HepG2 (cell line): ENCODE results near the gene IPPK. TPM values are rescaled to one million over a fixed set of nuclear protein-coding genes. Genes with fewer than 3 reads are reported as not detected.

Source experiments
- AGO2 ChIP-seq: fragments of 200-400 bp; formaldehyde crosslinking; optimal IDR thresholded peaks from 2 replicates; pipeline ENCODE3; 2017; ENCODE audit warnings: mild to moderate bottlenecking, low read depth, low read length, moderate library complexity
- BCL6 ChIP-seq: IDR thresholded peaks from 2 replicates; pipeline ENCODE4 v1.6.1; 2016; ENCODE audit warnings: missing genetic modification reagents, missing compliant biosample characterization
- CEBPB ChIP-seq: IDR thresholded peaks from 2 replicates; pipeline ENCODE4 v1.6.1; 2011; ENCODE audit warnings: low read depth, low read length, improper control_type of control experiment, borderline replicate concordance
- GATA4 ChIP-seq: sonication (generic); IDR thresholded peaks from 2 replicates; pipeline ENCODE4 v1.6.1; 2016; ENCODE audit warnings: antibody characterized with exemption, low read depth, borderline replicate concordance
- HMG20A ChIP-seq: IDR thresholded peaks from 2 replicates; pipeline ENCODE4 v1.6.1; 2016; ENCODE audit warnings: borderline replicate concordance
- IRF2 ChIP-seq: IDR thresholded peaks from 2 replicates; pipeline ENCODE4 v1.6.1; 2018; ENCODE audit warnings: missing genetic modification reagents, missing compliant biosample characterization
- MED1 ChIP-seq: sonication (generic); formaldehyde crosslinking; IDR thresholded peaks from 2 replicates; pipeline ENCODE4 v1.4.0; 2020; ENCODE audit warnings: missing genetic modification reagents
- SRY ChIP-seq: sonication (generic); formaldehyde crosslinking; IDR thresholded peaks from 2 replicates; pipeline ENCODE4 v1.8.0; 2022; ENCODE audit warnings: mild to moderate bottlenecking, missing genetic modification reagents
- STAG1 ChIP-seq: sonication (generic); formaldehyde crosslinking; IDR thresholded peaks from 2 replicates; pipeline ENCODE4 v1.4.0; 2020; ENCODE audit warnings: missing genetic modification reagents
- ZNF350 ChIP-seq: sonication (generic); formaldehyde crosslinking; IDR thresholded peaks from 2 replicates; pipeline ENCODE4 v1.4.0; 2020; ENCODE audit warnings: mild to moderate bottlenecking, low read depth, missing genetic modification reagents, borderline replicate concordance
- ZNF607 ChIP-seq: sonication (generic); formaldehyde crosslinking; IDR thresholded peaks from 2 replicates; pipeline ENCODE4 v1.5.1; 2020; ENCODE audit warnings: missing genetic modification reagents, mild to moderate bottlenecking, borderline replicate concordance
- ZNF746 ChIP-seq: sonication (generic); formaldehyde crosslinking; IDR thresholded peaks from 2 replicates; pipeline ENCODE4 v1.8.0; 2022; ENCODE audit warnings: mild to moderate bottlenecking, missing genetic modification reagents
- ZNF780A ChIP-seq: sonication (generic); formaldehyde crosslinking; IDR thresholded peaks from 2 replicates; pipeline ENCODE4 v1.8.0; 2022; ENCODE audit warnings: mild to moderate bottlenecking, missing genetic modification reagents, moderate library complexity
- polyA plus RNA-seq, 8 experiments: library from polyadenylated mRNA; depleted of rRNA in 3 of 8; stranded (reverse) in 7 of 8; unstranded in 1 of 8; fragments of >200 nt; fragmentation: Illumina TruSeq in 4 of 8; extraction: Trizol in 4 of 8; gene quantifications; 2 replicates each; pipeline versions ENCODE4 v1.2.1 to v1.2.3, GENCODE V29; 2011 to 2016; ENCODE audit warnings: low read depth in 4 of 8, missing spikeins in 1 of 8, mixed read lengths in 1 of 8; ENCODE audit not compliant: insufficient read depth in 1 of 8
- total RNA-seq, 5 experiments: library from RNA; depleted of rRNA; stranded (reverse); fragments of >200 nt; fragmentation: Illumina TruSeq; extraction: Trizol; gene quantifications; 2 replicates each; pipeline ENCODE4 v1.2.3, GENCODE V29; 2016; ENCODE audit warnings: low read depth in 1 of 5
- TF ChIP-seq, protein P1 (sequence below): sonication (generic); formaldehyde crosslinking; IDR thresholded peaks from 2 replicates; pipeline ENCODE4 v1.4.0; 2020; ENCODE audit warnings: low read depth, missing genetic modification reagents
- TF ChIP-seq, protein P2 (sequence below): sonication (generic); formaldehyde crosslinking; IDR thresholded peaks from 2 replicates; pipeline ENCODE4 v1.5.1; 2020; ENCODE audit warnings: mild to moderate bottlenecking, missing genetic modification reagents
- TF ChIP-seq, protein P3 (sequence below): sonication (generic); formaldehyde crosslinking; IDR thresholded peaks from 2 replicates; pipeline ENCODE4 v1.4.0; 2020; ENCODE audit warnings: missing genetic modification reagents
- TF ChIP-seq, protein P4 (sequence below): IDR thresholded peaks from 2 replicates; pipeline ENCODE4 v1.4.0; 2020; ENCODE audit warnings: mild to moderate bottlenecking, missing genetic modification reagents

Gene IPPK
- total and polyA plus RNA-seq, 2 of the 13 experiments (the other 11 are each of a cell fraction or from before 2014, with no cell fraction given), result 9.9 to 14.1 TPM

DNA sequence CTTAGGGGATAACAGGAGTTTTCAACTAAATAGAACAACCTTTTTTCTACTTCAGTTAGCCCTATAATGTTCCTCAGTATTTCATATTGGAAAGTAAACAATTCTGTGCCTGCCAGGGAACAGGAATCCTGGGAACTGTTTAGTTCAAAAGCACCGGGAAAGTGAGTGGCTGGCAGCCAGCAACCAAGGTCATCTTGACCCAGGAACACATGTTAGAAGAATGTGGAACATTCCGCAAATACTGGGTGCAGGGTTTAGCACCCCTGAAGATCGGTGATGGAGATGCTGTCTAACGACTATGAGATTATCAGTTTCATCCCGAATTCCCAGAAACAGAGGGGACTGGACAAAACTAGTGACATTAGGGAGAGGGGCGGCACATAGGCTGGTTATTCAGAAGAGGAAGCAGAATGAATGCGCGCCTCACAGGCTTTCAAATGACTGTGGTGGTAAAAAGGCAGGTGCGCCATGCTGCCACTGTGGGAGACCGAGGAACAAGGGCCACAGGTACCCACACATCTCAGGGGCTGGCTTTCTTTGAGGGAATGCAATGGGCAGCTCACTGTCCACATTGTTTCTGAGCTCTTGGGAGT, 51.2 kb downstream of the IPPK start (continued):
- TF ChIP-seq, protein P1, sequence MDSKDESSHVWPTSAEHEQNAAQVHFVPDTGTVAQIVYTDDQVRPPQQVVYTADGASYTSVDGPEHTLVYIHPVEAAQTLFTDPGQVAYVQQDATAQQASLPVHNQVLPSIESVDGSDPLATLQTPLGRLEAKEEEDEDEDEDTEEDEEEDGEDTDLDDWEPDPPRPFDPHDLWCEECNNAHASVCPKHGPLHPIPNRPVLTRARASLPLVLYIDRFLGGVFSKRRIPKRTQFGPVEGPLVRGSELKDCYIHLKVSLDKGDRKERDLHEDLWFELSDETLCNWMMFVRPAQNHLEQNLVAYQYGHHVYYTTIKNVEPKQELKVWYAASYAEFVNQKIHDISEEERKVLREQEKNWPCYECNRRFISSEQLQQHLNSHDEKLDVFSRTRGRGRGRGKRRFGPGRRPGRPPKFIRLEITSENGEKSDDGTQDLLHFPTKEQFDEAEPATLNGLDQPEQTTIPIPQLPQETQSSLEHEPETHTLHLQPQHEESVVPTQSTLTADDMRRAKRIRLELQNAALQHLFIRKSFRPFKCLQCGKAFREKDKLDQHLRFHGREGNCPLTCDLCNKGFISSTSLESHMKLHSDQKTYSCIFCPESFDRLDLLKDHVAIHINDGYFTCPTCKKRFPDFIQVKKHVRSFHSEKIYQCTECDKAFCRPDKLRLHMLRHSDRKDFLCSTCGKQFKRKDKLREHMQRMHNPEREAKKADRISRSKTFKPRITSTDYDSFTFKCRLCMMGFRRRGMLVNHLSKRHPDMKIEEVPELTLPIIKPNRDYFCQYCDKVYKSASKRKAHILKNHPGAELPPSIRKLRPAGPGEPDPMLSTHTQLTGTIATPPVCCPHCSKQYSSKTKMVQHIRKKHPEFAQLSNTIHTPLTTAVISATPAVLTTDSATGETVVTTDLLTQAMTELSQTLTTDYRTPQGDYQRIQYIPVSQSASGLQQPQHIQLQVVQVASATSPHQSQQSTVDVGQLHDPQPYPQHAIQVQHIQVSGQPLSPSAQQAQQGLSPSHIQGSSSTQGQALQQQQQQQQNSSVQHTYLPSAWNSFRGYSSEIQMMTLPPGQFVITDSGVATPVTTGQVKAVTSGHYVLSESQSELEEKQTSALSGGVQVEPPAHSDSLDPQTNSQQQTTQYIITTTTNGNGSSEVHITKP (CRISPR knock-in tag), result peak; percentile 41; the same call in 1 of the 2 replicates
- TF ChIP-seq ZNF350 (CRISPR knock-in tag) (no peak), STAG1 (CRISPR knock-in tag) (no peak), CEBPB (no peak), SRY (CRISPR knock-in tag) (no peak), ZNF780A (CRISPR knock-in tag) (no peak), MED1 (CRISPR knock-in tag) (peak; percentile 43), GATA4 (no peak), HMG20A (CRISPR knock-in tag) (peak; percentile 59; the same call in 1 of the 2 replicates), ZNF746 (CRISPR knock-in tag) (no peak), IRF2 (CRISPR knock-in tag) (peak; percentile 16; the same call in 1 of the 2 replicates), ZNF607 (peak; percentile 33; the same call in 1 of the 2 replicates), BCL6 (CRISPR knock-in tag) (0 out of 2 replicates have a peak, but pooled peaks have one; percentile 33), AGO2 (no peak)
- TF ChIP-seq, protein P2, sequence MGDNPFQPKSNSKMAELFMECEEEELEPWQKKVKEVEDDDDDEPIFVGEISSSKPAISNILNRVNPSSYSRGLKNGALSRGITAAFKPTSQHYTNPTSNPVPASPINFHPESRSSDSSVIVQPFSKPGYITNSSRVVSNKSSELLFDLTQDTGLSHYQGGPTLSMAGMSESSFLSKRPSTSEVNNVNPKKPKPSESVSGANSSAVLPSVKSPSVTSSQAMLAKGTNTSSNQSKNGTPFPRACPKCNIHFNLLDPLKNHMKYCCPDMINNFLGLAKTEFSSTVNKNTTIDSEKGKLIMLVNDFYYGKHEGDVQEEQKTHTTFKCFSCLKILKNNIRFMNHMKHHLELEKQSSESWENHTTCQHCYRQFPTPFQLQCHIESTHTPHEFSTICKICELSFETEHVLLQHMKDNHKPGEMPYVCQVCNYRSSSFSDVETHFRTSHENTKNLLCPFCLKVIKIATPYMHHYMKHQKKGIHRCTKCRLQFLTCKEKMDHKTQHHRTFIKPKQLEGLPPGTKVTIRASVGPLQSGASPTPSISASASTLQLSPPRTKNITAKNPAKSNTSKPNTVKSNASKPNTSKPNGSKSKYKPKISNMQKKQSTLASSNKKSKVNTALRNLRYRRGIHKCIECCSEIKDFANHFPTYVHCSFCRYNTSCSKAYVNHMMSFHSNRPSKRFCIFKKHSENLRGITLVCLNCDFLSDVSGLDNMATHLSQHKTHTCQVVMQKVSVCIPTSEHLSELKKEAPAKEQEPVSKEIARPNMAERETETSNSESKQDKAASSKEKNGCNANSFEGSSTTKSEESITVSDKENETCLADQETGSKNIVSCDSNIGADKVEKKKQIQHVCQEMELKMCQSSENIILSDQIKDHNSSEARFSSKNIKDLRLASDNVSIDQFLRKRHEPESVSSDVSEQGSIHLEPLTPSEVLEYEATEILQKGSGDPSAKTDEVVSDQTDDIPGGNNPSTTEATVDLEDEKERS, result no peak
- TF ChIP-seq, protein P3, sequence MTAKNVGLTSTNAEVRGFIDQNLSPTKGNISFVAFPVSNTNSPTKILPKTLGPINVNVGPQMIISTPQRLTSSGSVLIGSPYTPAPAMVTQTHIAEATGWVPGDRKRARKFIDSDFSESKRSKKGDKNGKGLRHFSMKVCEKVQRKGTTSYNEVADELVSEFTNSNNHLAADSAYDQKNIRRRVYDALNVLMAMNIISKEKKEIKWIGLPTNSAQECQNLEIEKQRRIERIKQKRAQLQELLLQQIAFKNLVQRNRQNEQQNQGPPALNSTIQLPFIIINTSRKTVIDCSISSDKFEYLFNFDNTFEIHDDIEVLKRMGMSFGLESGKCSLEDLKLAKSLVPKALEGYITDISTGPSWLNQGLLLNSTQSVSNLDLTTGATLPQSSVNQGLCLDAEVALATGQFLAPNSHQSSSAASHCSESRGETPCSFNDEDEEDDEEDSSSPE, result peak; percentile 49; the same call in 1 of the 2 replicates
- TF ChIP-seq, protein P4, sequence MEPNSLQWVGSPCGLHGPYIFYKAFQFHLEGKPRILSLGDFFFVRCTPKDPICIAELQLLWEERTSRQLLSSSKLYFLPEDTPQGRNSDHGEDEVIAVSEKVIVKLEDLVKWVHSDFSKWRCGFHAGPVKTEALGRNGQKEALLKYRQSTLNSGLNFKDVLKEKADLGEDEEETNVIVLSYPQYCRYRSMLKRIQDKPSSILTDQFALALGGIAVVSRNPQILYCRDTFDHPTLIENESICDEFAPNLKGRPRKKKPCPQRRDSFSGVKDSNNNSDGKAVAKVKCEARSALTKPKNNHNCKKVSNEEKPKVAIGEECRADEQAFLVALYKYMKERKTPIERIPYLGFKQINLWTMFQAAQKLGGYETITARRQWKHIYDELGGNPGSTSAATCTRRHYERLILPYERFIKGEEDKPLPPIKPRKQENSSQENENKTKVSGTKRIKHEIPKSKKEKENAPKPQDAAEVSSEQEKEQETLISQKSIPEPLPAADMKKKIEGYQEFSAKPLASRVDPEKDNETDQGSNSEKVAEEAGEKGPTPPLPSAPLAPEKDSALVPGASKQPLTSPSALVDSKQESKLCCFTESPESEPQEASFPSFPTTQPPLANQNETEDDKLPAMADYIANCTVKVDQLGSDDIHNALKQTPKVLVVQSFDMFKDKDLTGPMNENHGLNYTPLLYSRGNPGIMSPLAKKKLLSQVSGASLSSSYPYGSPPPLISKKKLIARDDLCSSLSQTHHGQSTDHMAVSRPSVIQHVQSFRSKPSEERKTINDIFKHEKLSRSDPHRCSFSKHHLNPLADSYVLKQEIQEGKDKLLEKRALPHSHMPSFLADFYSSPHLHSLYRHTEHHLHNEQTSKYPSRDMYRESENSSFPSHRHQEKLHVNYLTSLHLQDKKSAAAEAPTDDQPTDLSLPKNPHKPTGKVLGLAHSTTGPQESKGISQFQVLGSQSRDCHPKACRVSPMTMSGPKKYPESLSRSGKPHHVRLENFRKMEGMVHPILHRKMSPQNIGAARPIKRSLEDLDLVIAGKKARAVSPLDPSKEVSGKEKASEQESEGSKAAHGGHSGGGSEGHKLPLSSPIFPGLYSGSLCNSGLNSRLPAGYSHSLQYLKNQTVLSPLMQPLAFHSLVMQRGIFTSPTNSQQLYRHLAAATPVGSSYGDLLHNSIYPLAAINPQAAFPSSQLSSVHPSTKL (CRISPR knock-in tag), result peak; percentile 71
